ENCODE measurements around the gene RNF220.
"Not testable (repeated sequence)": the region's sequence is repeated elsewhere in the genome, so short reads cannot be mapped to it uniquely, and the experiment has no call there.

RNF220 gene

DNA sequence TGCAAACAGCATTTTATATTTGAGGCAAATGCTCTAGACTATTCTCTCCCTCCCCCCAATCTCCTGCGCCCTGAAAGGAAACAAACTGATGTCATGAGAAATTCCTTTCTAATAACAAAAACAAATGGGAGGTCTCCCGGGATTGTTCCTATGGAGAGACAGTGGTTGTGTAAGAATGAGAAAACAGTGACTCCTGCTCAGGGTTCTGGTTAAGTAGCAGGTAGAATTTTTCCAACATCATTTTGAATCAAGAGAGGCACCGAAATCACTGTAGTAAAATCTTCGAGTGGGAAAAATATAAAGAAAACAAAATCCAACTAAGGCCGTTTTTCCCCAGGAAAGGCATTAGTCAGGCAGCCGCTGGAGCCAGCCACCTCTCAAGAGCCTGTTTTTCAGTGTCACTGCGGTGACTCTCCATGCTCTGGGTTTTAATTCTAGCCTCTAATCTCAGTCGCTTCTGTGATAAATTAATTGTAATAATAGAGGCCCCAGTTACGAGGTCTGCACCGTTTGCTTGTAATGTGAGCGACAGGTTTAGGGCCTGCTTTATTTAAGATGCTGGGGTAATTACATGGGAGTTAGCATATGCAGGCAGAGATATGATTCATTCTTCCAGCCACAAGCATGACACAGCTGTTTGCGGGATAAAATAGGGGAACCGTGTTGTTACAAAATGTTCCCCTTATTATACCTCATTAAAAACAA is 80.3 kb downstream of the RNF220 start:
- in situ Hi-C loops (cut with MboI; ENCODE audit: low sequenced_read_pairs), result no loop called here

DNA sequence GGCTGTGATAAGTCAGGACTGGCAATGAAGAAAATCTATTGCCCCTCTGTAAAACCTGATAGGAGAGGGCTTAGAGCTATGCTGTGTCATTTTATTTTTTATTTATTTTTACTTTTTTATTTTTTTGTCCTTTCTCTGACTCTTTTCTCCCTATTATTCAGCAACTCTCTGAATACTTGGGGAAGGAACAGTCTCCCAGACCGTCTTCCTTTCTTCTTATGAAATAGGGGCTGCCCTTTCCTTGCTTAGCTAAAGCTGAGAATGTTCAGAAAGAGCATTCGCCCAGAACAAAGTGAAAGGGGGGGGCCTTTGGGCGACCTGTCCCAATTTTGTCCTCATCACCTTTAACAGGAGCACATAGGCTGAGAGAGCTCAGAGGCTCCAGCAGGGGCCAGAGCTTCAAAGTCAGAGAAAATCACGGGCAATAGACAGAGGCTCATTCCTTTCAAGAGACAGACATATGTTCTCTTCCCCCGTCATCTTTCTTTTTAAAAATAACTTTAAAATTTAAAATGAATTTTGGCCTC is 80.9 kb downstream of the RNF220 start:
- in situ Hi-C loops (cut with MboI; ENCODE audit: low sequenced_read_pairs), result no loop called here

DNA sequence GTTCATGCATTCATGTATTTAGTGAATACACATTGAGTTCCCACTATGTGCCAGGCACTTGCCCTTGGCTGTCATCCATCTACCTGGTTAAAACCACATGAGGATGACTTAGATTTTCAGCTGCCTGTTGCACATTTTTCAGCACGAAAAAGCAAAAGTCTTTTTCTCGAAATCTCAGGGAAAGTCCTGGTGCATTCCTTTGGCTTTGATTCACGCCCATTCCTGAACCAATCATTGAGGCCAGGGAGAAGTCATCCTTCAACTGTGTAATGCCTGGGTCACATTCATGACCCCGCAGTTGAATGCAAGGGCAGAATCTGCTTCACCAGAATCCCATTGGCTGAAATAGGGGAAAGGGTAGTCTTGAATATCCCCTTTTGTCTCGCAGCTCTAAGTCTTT is 84.4 kb downstream of the RNF220 start:
- in situ Hi-C loops (cut with MboI; ENCODE audit: low sequenced_read_pairs), result no loop called here

DNA sequence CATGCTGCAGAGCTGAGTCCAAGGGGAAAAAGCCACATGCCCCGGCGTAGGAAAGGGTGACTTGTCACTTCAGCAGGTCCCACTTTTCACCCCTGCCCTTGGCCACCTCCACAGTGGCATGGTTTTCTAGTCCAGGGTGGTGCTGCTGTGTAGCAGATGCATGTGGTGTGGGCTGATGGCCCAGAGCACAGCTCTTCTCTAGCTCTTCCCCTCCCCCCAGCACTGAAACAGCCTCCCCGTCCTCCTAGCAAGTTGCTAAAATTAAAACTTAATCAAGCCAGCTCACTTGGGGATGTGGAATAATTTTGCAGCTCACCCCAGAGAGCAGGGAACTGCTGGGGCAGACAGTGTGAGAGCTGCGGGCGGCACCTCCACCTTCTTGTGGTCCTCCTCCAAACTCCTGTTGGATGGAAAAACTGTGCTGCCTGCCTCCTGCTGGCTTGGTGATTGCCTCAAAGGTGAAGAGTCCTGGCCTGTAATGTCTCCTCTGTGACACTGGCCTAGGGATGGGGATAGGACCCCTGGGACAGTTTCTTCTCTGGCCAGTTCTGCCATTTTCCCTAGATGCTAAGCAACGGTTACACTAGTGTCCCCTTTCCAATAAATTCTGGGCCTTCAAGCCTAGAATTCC is 91.6 kb downstream of the RNF220 start:
- in situ Hi-C loops (cut with MboI; ENCODE audit: low sequenced_read_pairs), result no loop called here

DNA sequence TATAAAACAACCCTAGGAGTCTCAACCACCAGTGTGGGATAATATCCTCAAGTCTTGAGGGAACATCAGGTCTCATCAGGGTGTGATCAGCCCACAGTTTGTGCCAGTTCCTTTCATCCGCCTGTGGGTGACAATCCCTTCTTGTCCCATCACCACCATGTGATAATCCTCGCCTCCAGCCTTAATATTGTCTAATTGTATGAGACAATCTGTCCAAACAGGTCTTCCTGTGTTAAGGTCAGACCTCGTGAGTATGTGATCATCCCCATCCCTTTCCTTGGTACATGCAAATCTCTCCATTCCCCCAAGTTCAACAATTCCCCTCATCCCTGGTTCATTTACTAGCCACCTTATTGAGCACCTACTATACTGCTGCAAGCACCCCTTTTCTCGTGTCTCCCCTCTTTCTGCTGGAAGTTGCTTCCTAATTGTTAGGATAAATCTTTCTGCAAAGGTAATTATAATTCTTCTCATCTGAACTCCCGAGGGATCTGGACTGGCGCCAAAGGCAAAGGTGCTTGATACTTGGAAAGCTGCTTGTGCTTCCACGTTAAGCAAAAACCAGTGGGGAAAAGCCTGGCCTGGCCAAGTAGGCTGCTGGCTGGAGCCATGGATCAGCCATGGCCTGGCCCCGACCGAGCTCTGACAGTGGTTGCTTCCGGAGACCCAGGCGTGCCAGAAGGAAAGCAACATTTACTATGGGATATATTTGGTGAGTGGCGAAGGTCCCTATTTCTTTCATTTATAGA is 92.5 kb downstream of the RNF220 start:
- in situ Hi-C loops (cut with MboI; ENCODE audit: low sequenced_read_pairs), result no loop called here

DNA sequence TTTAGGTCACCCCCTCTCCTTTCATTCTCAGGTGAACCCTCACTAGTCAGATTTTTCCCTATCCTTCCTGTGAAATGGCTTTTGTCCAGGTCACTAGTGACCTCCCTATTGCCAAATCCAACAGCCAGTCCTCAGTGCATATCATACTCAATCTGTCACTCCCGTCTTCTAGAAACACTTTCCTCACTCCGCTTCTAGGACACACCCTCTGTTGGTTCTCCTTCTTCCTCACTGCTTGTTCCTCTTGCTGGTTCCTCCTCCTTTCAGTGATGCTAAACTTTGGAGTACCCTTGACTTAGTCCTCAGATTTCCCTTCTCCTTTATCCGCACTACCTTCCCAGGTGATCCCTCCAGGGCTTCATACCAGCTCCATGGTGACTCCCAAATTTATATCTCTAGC is 94.3 kb downstream of the RNF220 start:
- in situ Hi-C loops (cut with MboI; ENCODE audit: low sequenced_read_pairs), result no loop called here

DNA sequence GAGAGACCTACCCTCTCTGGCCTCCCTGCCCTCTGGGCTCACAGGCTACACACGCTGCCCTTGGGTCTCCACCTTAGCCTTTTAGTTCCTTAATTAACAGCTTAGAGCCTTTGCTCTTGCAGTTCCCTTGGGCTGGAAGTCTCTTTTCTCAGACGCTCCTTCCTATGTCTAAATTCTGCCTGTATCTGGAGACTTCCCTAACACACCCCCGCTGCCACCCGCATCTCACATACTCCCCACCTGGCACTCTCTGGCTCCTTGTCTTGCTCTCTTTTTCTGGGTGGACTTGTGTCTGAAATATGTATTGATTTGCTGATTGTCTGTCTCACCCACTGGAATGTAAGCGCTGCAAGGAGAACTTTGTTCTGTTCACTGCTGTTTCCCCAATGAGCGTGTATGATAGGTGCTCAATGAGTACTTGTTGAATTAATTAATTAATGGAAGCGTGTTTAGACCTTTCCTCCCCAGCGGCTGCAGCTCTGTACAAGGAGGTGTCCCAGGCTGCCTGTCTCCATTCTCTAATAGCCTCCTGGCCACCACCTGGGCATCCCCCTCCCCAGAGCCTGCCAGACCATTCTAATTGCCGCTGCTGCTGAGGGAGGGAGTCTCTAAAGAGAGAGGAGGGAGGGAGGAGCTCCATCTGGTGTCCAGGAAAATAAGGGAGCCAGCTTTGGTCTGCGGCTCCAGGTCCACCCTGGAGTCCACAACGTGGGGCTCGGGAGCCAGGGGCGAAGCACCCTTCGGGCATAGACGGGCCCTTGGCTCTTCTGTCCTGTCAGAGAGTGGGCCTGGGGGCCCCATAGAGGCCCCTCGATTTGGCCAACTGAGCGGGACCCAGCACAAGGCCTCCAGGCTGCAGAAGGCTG is 95.4 kb downstream of the RNF220 start:
- in situ Hi-C loops (cut with MboI; ENCODE audit: low sequenced_read_pairs), result no loop called here

DNA sequence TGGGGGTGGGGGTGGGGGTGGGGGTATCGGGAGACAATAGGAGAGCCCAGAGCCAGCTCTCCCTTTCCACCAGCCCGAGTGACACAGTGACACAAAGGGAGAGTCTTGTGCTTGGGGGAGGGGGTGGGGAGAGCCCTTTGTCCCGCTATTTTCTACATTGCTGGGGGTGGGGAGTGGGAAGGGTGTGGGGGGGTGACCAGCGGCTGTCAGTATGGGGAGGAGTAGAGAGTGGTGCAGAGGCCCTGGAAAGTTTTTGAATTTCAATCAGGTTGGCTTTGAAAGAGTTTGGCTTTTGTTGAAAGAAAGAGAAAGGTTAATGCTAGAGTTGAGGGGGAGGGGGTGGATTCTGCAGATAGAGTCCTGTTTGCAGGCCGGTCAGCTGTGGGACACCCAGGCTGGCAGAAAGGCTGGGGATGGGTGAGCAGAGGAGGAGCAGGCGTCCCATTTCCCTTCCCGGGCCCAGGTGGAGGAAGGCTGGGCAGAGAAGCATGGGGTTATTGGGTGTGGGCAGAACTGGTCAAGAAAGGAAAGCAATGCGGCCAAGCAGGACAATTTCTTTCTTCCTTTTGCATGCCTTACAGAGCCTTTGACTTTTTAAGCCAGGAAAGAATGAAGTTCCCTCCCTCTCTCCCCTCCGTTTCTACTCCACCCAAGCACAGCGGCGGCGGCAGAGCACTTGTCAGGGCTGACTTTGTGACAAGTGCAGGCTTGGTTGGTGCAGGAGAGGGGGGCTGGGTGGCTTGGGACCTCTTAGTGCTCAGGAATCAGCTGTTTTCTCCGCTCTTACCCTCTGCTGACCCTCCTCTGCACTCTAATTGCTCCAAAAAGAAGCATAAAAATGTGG is 96.2 kb downstream of the RNF220 start:
- in situ Hi-C loops (cut with MboI; ENCODE audit: low sequenced_read_pairs), result no loop called here

DNA sequence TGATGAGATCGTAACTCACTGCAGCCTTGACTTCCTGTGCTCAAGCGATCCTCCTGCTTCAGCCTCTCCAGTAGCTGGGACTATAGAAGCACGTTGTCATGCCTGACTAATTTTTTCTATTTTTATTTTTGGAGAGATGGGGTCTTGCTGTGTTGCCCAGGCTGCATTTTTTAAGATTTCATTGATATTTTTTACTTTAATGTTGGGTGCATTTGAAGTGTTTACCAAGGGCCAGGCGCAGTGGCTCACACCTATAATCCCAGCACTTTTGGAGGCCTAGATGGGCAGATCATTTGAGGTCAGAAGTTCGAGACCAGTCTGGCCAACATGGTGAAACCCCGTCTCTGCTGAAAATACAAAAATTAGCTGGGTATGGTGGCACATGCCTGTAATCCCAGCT is 97.8 kb downstream of the RNF220 start:
- in situ Hi-C loops (cut with MboI; ENCODE audit: low sequenced_read_pairs), result not testable (repeated sequence)

DNA sequence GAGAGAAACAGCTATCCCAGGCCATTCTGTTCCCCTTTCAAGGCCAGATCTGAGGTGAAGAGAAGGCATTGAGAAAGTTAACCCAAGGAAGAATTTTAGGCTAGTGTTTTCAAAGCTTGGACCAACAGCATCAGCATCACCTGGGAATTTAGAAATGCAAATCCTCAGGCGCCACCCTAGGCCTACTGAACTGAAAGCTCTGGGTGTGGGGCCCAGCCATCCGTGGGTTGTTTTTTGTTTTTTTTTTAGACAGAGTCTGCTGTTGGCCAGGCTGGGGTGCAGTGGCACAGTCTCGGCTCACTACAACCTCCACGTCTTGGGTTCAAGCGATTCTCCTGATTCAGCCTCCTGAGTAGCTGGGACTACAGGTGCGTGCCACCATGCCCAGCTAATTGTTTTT is 98.6 kb downstream of the RNF220 start:
- in situ Hi-C loops (cut with MboI; ENCODE audit: low sequenced_read_pairs), result no loop called here

DNA sequence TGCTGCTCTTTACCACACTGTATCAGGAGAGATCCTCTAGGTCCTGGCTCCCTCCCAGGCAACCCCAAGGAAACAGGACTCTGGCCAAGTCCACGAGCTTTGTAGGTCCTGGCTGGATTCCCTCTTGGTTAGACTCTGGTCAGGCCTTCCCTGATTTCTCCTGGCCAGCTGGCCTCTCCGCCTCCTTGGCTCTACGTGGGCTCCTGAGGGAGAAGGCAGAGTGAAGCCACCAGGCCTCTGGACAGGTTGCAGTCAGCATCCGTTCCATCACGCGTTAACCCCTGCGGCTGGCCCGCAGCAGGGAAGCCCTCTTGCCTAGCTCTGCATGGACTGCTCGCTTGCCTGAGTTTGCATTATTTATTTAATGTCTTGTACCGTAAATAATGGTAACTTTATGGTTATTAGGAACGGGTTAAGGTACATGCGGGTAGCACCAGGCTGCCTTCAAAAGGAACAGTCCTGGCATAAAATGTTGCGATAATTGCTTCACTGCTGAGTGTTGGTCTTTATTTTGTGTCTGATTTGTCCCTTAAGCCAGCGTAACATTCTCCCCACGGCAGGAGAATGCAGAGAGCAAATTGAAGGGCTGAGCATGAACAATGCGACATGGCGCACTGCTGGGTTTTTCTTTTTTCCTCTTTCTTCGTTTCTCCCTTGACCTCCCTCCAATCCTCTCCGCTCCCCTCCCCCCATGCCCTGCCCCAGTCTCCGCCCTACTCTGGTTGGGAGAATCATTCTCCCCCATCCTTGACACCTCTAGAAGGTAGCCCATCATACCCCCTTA is 100.3 kb downstream of the RNF220 start:
- in situ Hi-C loops (cut with MboI; ENCODE audit: low sequenced_read_pairs), result no loop called here

DNA sequence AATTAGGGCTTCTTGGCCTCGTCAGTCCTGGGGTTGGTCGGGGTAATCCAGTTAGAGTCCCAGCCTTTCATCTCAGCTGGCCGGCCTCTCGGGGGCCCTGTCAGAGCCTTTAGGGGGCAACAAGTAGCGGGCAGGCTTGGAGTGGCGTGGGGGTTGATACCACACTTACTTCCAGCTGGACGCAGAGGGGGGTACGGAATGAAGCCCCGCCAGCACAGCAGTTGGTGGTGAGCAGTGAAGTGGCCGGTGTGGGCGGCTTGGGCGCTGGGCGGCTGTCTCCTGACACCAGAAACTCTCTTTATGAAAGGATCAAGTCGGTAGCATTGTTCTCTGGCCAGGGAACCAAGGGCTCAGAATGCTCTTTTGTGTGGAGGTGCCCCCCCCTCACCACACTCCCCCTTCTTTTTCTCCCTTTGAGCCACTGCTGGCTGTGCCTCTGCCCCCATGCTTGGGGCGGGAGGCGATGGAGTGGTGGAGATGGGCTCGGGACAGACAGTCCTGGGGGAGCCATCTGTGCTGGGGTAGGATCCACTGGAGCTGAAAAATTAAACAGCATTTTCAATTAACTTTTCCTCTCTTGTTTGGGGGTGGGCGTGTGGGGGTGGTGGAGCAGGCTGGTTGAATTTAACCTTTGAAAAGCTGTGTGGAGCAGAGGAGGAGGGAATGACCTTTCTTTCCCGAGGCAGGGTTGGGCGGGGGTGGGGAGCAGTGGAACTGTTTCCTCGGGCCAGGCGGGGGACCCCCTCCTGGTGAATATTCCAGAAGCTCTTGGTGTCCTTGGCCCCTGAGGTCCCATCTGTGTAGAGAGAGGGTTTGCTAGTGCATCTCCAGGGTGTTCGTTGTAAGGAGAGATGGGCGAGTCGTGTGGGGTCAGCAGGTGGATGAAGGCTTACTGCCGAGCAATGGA is 102.7 kb downstream of the RNF220 start:
- in situ Hi-C loops (cut with MboI; ENCODE audit: low sequenced_read_pairs), result no loop called here

DNA sequence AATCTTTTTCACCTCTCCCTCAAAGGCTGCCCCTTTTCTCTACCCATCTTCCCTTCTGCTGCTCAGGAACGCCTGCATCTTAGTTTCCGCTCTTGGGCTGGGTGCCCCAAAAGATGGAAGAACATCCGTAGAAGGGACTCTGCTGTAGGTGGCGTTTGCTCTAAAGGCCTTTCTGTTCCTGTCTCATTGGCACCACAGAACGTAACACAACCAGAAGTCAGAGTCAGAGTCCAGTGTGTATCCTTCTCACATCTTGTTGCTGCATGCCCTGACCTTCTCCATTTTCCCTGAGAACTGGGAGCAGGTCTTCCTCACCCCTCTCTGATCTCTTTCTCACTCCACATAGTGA is 103.3 kb downstream of the RNF220 start:
- in situ Hi-C loops (cut with MboI; ENCODE audit: low sequenced_read_pairs), result no loop called here

DNA sequence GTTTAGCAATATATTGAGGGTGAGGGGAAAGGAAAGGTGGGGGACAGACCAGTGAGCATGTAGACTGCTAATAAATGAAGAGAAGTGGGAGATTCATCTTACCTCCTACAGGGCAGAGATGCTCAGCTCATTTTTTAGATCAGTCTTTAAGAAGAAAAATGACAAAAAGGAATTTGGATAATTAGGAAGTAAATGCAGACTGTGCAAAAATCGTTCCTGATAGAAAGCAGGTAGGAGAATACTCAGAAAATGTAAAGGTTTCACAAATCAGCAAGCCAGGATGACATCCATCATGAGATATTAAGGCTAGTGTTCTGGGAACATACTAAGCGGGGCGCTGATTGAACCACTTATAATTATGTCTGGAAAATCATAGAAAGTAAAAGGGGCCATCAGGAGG is 106.3 kb downstream of the RNF220 start:
- in situ Hi-C loops (cut with MboI; ENCODE audit: low sequenced_read_pairs), result no loop called here

DNA sequence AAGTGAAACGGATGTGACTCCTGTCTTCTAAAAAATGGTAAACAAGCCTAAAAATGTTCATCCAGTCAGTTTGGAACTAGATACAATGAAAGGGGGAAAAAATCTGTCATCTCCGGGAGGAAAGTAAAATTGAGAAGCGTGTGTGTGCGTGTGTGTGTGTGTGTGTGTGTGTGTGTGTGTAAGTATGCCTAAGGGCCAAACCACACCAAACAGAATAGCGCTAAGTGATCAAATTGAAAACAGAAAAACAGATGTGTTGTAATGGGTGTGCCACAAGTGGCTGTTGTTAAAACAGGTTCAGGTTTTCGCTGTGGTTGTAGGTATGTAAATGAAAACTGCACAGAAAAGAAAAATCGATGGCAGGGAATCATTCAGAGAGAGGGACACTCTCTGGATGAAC is 106.7 kb downstream of the RNF220 start:
- in situ Hi-C loops (cut with MboI; ENCODE audit: low sequenced_read_pairs), result no loop called here

DNA sequence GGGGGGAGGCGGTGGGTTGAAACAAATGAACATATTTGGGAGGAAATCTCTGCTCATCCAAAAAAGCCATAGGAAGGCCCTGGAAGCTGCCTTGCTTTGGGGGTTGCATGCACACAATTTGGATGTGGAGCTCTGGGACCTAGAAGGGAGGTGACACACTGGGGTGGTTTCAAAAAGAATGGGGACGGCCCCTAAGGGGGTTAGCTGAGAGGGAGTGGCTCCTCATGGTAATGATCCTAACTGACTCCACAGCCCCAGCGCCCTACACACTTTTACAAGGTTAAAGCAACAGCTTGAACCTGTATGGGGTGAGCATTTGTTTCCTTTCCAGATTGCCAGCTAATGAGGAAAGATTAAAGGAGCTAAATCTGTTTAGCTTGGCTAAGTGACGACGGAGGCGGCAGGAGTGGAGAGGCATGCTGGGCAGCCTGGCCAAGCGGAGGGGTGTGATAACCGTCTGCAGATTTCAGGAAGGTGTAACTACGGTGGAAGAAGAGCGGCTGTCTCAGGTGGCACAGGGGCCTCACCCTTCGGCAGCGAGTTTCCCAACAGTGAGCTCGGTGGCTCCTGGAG is 107.3 kb downstream of the RNF220 start:
- in situ Hi-C loops (cut with MboI; ENCODE audit: low sequenced_read_pairs), result no loop called here

DNA sequence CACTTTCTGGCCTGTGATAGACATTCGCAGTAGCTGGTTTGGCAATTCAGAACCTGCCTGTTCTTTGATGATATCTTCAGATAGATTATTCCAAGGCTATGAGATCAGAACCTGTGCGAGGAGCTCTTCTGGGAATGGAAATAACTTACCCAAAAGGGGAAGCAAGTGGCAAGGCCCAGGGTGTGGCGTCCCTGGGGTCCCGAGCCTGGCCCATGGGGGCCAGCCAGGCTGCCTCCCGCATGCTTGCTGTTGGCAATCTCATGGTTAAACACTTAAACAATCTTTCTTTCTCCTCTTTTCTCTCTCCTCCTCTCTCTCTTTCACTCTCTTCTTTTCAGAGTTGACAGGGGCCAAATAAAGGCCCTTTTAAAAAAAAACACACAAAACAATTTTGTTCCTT is 108.1 kb downstream of the RNF220 start:
- in situ Hi-C loops (cut with MboI; ENCODE audit: low sequenced_read_pairs), result no loop called here

DNA sequence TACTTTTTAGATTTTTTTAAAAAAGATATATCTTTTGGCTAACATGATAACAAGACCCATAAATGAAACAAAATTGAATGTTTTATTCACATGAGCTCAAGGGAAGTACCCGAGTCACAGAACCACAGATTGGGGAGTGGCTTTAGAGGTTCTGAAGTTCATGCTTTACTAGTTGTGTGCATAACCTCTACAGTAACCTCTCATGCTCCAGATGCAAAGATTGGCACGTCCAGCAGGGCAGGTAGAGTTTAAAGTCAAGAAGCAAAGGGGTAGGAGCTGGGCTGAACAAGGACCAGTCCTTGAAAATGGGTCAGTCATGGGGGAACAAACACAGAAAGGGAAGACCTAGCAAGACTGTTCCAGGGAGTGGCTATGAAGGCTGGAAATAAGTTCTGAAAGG is 109.6 kb downstream of the RNF220 start:
- in situ Hi-C loops (cut with MboI; ENCODE audit: low sequenced_read_pairs), result no loop called here

All from HL-60/S4 (cell line).